ENCODE measurements around the gene EPB41L2.
"Not testable (repeated sequence)": the region's sequence is repeated elsewhere in the genome, so short reads cannot be mapped to it uniquely, and the experiment has no call there.

The EPB41L2 gene

DNA sequence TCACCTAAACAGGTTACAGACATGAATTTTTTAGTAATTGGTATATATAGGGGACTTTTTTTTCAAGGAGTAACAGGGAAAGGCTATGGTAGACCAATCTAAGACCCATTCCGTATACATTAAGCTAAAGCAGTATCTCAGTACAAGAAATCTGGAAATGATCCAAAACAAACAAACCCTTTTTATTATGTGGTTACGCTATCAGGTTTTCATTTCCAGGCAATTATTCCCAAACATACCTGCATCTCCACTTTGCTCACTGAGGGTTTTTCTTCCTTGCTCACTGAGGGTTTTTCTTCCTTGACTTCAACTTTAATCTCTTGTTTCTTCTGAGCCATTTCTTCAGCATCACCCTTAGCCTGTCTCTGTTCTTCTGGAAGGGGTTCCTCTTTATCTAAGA lies 107.3 kb downstream of the EPB41L2 start:
- DNase-seq (ENCODE audit: low read depth in 2 of 3, low spot score in 2 of 3), result no peak

DNA sequence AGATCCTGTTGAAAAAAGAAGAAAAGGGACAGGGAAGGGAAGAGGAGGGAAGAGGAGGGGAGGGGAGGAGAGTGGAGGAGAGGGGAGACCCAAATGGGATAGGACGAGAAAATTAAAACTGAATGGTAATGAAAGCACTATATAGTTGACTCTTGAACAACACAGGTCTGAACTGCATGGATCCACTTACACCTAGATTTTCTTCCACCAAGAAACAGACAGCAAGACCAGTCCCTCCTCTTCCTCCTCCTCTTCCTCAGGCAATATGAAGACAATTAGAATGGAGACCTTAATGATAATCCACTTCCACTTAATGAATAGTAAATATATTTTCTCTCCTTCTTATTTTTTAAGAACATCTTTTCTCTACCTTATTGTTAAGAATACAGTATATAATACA lies 113.5 kb downstream of the EPB41L2 start:
- DNase-seq (ENCODE audit: low read depth in 2 of 3, low spot score in 2 of 3), result no peak

DNA sequence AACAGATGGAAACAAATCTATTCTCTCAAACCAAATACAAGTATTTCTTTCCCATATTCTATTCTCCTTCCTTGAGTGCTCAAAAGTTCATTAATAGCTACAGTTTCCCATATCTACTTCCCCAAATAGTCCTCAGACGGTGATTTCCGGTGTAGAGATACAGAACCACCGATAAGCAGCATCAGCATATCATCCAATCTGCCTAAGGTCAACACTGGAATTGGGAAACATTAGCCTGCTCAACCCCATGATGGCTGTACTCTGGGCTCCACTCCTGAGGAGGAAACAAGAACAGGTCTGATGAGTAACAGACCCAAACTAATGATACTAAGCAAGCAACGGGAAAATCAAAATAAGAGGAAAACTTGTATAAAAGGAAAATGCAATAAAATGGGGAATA lies 115.6 kb downstream of the EPB41L2 start:
- DNase-seq (ENCODE audit: low read depth in 2 of 3, low spot score in 2 of 3), result no peak

DNA sequence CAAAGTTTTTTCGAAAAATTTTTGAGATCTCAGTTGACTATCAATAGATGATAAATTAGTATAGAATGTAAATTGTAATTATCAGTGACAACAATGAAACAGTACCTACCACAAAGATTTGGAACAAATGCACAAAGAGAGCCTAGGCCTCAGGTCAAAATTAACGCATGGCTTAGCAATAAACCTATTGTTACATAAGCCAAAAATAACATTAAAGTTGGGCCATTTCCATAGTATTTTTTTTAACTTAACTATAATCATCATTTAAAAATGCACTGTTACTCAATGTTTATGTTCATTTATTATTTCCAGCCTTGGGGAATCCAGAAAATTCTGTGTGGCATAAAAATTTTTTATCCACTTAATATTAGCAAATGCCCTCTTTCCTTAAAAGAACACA lies 117.0 kb downstream of the EPB41L2 start:
- no peak for DNase-seq (ENCODE audit: low read depth in 2 of 3, low spot score in 2 of 3)

DNA sequence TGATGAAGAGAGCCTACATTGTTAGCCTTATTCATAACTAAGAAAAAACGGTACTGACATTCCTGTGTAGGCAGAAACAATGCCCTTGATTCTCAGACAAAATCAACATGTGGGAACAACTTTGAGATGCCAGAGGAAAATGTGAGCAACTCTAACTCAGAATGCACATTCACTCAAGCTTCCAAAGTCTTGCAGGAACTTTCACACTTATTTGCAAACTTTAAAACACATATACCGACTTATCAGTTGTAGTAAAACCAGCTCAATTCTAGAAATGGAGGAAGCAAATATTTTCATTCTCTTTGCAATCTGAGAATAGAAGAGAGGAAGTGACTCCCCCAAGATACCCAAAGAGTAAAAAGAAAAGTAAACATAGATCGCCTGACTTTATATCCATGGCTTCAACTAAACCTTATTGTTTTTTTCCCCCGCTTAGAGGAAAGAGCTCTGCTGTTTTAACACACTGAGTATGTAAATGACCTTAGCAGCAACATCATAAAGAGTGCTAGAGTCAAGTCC lies 117.6 kb downstream of the EPB41L2 start:
- no peak for DNase-seq (ENCODE audit: low read depth in 2 of 3, low spot score in 2 of 3)

DNA sequence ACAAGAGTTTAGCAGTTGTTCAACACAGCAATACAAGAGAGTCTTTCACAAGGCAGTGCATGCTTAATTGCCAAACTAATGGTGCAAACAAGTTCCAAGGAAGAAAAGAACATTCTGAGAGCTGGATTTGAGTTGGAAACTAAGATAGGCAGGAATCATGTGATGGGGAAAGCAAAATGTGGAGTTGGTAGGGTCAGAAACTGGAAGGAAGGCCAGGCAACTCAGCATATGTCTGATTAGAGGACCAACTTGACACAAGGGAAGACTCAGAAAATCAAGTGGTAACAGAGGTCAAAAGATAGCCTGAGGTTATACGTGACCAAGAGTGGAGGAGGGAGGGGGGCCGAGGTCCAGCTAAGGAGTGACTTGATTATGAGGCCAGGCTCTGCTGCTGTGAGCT lies 118.6 kb downstream of the EPB41L2 start:
- DNase-seq (ENCODE audit: low read depth in 2 of 3, low spot score in 2 of 3), result no peak

DNA sequence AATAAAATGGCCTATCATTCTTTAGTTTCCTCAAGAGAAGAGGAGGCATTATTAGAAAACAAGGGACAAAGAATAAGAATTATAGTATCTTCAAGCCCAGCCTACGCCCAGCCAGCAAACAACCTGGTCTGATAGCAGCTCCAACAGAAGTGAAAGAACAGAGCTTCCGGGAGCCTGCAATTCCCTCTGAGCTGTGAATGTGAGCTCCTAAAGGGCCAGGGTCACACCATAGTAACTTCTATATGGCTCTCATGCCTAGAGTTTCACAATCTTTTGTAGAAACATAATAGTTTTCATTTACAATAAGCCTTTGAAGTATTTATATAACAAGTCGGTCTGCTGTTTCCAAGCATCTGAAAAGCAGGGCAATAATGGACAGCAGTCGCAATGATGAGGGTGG lies 119.3 kb downstream of the EPB41L2 start:
- DNase-seq (ENCODE audit: low read depth in 2 of 3, low spot score in 2 of 3), result no peak

DNA sequence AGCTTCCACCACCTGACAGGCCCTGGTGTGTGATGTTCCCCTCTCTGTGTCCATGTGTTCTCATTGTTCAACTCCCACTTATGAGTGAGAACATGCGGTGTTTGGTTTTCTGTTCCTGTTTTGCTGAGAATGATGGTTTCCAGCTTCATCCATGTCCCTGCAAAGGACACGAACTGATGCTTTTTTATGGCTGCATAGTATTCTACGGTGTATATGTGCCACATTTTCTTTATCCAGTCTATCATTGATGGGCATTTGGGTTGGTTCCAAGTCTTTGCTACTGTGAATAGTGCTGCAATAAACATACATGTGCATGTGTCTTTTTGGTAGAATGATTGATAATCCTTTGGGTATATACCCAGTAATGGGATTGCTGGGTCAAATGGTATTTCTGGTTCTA lies 120.3 kb downstream of the EPB41L2 start:
- DNase-seq (ENCODE audit: low read depth in 2 of 3, low spot score in 2 of 3), result not testable (repeated sequence)

DNA sequence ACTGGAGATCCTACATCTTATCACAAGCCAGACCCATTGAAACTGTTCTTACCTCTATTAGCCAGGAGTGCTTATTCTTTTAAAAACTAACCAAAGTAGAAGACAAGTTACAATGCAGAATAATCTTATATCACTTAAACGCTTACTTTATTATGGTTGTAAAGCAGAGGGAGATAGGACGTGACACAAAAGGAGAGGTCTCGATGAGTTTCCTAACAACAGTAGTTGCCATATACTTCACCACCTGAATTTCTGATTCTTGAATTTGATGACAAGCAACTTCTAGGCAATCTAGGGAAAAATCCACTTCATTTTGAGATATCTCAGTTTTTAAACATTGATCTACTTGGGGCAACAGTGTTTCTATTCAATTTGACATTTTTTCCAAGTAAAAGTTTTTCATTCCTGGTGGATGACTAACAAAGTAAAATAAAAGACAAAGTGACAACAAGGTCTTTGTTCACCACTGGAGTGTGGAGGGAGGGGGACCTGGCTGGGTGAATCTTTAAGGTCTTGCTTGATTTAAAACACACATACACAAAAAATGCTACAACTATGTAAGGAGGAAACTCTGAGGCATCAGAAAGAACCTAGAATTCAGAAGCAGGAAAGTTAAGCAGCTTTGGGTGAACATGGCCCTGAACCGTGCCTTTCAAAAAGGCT lies 125.0 kb downstream of the EPB41L2 start:
- no peak for DNase-seq (ENCODE audit: low read depth in 2 of 3, low spot score in 2 of 3)

DNA sequence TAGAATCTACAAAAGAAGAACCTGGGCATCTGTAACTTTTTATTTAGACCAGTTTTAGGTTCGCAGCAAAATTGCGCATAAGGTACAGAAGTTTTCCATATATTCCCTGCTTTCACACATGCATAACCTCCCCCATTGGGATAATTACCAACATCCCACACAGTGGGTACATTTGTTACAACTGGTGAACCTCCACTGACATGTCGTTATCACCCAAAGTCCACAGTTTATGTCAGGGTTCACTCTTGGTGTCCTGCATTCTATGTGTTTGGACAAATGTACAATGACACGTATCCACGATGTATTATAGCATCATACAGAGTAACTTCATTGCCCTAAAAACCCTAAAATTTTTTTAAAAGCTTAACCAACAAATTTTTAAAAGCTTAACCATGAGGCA lies 126.1 kb downstream of the EPB41L2 start:
- no peak for DNase-seq (ENCODE audit: low read depth in 2 of 3, low spot score in 2 of 3)

DNA sequence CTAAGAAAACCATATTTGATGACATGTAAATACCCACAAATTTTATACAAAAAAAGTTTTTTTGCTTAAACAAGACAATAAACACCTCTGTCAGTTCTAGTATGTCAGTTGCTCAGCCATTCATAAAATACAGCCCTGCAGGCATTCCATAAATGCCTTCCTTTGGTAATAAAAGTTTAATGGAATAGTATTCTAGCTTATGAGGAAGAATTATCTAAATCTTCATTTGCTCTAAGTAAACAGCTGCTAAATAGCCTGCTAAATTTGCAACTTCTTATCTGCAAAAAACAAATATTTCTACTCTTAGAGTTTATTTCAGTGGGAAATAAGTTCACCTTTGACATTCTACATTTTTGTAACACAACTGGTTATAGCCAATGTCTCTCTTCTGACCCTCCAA lies 127.1 kb downstream of the EPB41L2 start:
- DNase-seq (ENCODE audit: low read depth in 2 of 3, low spot score in 2 of 3), result no peak

DNA sequence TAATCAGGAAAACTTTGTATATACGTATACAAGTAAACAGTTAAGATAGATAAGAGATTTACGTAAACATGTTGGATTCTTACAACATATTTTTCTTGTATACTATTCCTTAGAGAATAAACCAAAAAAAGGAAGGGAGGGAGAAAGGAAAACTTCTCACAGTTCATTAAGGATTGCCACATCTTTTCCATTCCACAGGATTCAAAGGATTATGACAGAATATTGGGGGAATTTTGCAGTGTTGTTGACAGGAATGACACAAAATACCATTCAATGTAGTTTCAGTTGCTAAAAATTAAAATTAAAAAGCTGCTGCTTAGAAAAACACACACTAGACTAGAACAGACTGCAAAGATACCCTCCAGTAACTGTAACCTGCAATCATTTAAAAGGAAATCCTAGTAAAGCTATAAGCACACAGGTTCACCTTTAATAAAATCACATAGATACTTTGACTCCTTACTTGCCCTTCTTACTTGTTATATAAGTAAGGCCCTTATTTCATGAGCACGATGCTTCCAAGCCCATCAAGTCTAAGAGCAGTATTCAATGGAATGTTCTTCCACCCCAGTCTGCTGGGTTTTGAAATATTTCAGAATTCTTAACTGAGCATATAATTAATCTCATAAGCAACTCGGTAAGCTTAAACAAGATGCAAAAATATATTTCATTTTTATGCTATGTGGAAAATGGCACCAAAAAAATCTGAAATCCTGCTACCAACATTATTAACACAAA lies 128.0 kb downstream of the EPB41L2 start:
- no peak for DNase-seq (ENCODE audit: low read depth in 2 of 3, low spot score in 2 of 3)

DNA sequence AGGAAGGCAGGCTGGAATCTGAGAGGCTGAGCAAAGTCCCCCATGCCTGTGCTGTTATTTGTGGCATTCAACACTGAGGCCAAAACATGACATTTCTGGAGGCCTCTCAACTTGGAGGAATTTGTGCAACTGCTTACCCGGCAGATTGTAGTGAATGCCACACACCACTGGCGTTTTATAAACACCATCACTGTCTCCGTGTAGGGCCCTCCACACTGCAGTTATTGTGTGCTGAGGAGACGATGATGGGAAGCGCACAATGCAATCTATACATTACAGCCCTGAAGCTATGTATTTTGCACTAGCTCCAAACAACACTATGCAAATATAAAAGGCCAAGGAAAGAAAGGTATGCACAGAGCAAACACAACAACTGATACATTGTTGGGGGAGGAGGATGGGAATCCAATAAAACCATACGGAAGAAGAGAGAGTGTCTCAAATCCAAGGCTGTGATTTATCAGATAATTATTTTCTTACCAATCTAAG lies 129.3 kb downstream of the EPB41L2 start:
- no peak for DNase-seq (ENCODE audit: low read depth in 2 of 3, low spot score in 2 of 3)

DNA sequence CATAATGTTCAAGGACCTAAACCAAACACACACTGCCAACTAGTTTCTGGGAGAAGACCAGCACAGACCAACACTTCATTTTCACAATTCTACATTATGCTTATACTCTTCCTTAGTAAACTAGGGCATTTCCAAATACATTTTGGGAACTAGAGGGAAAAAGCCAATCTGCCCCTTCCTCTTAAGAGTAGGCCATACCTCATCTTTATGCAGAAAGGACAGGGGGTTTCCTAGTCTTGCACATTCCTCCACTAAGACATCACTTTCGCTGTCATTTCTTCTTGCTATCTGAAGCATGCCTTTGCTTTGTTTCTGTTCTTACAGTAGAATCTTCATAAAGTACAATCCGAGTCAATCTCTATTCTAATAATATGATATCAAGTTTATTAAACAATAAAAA lies 130.1 kb downstream of the EPB41L2 start:
- DNase-seq (ENCODE audit: low read depth in 2 of 3, low spot score in 2 of 3), result no peak

DNA sequence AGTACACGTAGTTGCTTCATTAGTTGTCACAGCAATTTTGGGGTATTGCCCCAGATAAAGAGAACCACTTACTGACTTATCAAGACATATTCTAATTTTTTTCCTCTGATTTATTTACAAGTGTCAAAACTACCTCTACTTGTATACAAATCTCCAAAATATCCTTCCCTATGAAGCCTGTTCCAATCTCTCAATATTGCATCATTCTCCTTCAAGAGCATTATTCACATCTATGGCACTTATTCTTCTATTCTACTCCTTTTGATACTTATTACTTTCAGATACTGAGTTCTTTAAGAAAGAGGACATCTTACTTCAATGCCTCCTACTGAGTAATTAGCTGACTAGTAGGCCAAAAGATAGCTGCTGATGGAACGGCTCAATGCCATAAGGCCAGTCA lies 130.6 kb downstream of the EPB41L2 start:
- no peak for DNase-seq (ENCODE audit: low read depth in 2 of 3, low spot score in 2 of 3)

DNA sequence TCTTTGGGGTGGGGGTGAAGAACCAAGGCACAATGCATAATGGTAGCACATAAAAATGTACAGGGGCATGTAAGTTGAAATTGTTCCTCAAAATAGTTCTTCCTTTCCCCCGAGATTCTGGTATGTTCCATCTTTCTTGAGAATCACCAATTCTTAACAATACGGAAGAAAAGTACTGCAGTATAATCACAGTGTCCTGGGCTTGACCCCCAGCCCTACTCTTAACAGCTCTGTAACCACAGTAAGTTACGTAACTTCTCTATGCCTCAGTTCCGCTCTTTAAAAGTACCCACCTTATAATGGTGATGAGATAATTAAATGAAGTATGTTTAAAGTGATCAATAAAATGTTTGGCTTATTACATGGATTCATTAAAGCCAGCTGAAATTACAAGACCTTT lies 131.4 kb downstream of the EPB41L2 start:
- no peak for DNase-seq (ENCODE audit: low read depth in 2 of 3, low spot score in 2 of 3)

DNA sequence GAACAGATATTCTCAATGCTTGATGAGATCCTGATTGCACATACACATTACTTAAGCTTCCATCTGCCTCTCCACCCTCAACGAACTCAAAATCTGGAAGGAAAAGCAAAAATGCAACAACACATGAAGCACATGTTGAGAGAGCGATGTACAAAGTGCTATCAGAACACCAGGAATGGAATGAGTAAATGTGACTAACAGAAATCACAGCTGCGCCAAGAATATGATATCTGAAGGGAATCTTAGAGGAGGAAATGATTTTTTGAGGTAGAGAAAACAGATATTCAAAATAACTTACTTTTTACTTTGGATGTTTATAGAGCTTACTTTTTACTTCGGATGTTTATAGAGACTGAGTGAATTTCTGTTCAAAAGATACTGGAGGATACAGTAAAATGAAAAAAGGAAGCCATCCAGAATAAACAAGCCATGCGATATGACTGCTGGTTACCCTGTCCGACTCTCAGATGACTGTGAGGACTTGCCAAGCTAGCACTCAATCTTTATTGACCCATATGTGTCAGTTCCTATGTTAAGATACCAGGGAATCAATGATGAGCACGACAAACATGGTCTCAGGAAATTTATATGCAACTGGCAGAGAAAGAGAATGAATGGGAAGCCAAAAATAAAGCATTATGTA lies 133.9 kb downstream of the EPB41L2 start:
- no peak for DNase-seq (ENCODE audit: low read depth in 2 of 3, low spot score in 2 of 3)

DNA sequence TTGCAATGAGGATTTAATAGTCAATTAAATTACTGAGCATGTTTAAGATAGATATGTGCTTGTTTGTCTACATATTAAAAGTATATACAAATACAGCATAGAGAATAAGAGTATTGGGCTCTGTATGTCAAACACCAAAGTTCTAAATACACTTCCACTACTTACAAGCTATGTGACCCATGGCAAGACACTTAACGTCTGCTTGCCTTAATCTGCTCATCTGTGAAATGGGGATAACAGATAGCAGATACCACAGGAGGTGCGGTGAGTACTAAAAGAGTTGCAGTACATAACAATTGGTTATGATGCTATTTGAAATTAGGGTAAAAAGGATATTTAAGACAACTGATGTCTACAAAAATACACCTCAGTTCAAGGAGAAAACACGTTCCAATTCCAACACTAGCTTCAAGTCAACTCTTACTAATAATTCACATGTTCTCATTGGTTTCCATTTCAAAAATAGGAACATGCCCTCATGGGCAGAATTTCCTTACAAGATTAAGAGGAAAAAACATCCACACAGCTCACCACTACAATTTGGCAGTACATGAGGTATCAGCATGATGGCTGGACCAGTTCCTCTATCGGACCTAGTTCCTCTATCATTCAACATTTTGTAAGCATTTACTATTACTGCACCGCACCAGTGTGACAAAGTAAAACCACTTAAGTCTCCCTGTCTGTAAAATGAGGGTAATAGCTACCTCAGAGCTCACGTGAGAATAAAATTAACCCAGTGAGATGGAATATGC lies 134.7 kb downstream of the EPB41L2 start:
- DNase-seq (ENCODE audit: low read depth in 2 of 3, low spot score in 2 of 3), result no peak

DNA sequence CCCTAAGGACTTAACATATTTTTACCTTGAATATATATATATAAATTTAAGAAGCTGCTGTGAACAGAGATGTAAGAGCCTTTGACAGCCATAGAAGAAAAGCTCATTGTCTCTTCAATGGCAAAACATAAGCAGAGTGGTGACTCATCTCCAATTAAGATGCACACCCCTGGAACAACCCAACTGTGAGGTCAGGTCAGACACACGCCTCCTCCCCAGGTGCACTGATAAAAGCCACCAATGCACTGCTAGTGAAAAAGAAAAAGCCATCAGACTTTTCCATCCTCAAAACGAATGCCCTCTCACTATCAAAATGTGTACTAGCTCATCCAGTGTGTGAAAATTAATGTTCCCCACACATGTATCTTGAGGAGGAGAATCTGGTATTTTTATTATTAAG lies 135.7 kb downstream of the EPB41L2 start:
- DNase-seq (ENCODE audit: low read depth in 2 of 3, low spot score in 2 of 3), result no peak

DNA sequence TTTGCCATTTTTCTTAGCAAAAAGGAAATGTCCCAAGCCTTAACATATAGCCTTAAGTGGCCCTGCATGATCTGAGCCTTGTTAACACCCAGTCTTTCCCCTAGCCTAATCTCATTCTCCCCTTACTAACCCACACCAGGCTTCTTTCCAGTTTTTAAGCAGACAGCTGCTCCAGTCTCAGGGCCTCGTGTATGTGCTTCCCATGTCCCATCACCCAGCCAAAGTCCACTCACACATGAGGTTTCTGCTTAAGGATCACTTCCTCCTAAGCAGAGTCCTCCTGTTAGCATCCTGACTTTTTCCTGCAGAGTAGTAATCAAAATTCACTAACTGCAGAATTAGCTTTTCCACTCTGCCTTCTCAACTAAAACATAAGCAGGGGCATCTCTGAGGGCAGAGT lies 139.7 kb downstream of the EPB41L2 start:
- no peak for DNase-seq (ENCODE audit: low read depth in 2 of 3, low spot score in 2 of 3)

DNA sequence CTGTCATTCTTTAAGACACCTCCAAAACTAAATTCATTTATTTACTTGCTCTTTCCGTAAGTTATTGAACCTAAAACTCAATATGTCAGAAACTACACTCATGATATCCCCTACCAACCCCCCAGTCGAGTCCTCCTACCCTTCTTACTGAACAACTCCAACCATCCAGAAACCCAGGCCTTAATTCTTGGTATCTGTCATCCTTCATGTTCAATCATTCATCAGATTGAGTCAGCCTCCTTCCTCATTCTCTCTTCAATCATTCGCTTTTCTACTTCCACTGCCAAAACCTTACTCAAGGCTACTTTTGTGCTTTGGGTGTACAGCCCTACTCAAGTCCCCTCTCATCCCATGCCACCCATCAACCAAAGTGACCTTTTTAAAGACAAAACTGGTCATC lies 140.1 kb downstream of the EPB41L2 start:
- DNase-seq (ENCODE audit: low read depth in 2 of 3, low spot score in 2 of 3), result no peak
